Neutrophil (primary cell): ENCODE data around the gene TBC1D10A.

Source experiments
- H3K27ac ChIP-seq: fragments of 200-600 bp; sonication (generic); 2 replicates; pipeline ENCODE4 v1.5.1; 2016; ENCODE audit warnings: mild to moderate bottlenecking, moderate library complexity
- H3K27me3 ChIP-seq: fragments of 200-600 bp; sonication (generic); 2 replicates; pipeline ENCODE4 v1.6.0; 2016; ENCODE audit warnings: mild to moderate bottlenecking
- H3K36me3 ChIP-seq: fragments of 200-600 bp; sonication (generic); 2 replicates; pipeline ENCODE4 v1.5.1; 2017
- H3K4me1 ChIP-seq, 2 experiments: fragments of 200-600 bp in 1 of 2; sonication (generic) in 1 of 2; 1 replicate in 1 of 2; 2 replicates in 1 of 2; pipeline versions ENCODE4 v1.5.1 to v1.6.1; 2013 to 2016; ENCODE audit warnings: low read depth in 1 of 2, low read length in 1 of 2, mild to moderate bottlenecking in 1 of 2, moderate library complexity in 1 of 2; ENCODE audit not compliant: control insufficient read depth in 1 of 2, insufficient read depth in 1 of 2
- H3K4me3 ChIP-seq, 2 experiments: fragments of 200-600 bp in 1 of 2; sonication (generic) in 1 of 2; 1 replicate in 1 of 2; 2 replicates in 1 of 2; pipeline ENCODE4 v1.5.1; 2013 to 2016; ENCODE audit warnings: low read depth in 1 of 2, low read length in 1 of 2, mild to moderate bottlenecking in 1 of 2, moderate library complexity in 1 of 2
- H3K9me3 ChIP-seq: fragments of 200-600 bp; sonication (generic); 2 replicates; pipeline ENCODE4 v1.5.1; 2016
- TF ChIP-seq, protein P1 (sequence below): fragments of 200-600 bp; sonication (generic); IDR thresholded peaks from 2 replicates; pipeline ENCODE4 v1.5.1; 2016; ENCODE audit warnings: antibody characterized with exemption

Gene TBC1D10A

DNA sequence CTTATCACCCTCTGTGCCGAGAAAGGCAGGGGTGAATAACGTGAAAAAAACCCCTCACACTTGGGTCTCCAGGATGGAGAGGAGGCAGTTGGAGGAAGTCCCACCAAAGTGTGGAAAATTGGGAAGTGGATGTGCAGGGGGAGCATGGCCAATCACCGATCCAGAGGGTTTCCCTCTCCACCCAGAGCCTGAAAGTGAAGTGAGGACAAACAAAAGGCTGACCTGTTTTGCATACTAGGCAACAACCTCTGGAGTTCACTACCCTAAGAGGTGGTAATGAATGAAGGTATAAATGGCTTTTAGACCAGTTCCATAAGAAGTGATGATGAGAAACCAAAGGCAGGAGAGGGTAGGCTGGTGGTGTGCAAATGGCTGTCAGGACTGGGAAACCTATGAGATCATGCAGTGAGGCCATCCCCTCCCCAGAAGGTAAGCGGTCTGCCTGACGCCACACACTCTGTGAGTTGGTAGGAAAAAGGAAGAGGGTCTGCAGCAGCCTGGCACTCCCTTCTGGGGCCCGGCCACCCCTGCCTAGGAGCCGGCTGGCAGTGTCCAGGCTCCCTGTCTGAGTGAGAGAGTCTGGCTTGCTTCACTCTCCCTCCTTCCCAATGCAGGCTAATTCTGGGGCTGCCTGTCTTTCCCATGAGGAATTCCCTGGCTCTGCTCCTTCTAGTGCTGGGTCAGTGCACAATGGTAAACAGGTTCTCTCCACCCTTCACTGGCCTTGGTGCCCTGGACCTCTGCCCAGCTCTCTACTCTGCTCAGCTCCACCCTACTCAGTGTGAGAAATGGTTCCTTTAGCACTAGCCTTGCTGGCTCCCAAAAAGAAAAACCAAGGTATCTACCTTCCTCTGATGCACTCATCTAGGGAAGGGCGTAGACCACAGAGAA, 15.6 kb downstream of the TBC1D10A start:
- peak overlapping the region; percentile 89 for H3K27ac ChIP-seq
- no peaks in the 10 kb centered on the region for H3K9me3 ChIP-seq
- no peaks in the 10 kb centered on the region for H3K27me3 ChIP-seq
- peak overlapping the region; percentile 2 to 39 for H3K4me3 ChIP-seq
- TF ChIP-seq, protein P1, sequence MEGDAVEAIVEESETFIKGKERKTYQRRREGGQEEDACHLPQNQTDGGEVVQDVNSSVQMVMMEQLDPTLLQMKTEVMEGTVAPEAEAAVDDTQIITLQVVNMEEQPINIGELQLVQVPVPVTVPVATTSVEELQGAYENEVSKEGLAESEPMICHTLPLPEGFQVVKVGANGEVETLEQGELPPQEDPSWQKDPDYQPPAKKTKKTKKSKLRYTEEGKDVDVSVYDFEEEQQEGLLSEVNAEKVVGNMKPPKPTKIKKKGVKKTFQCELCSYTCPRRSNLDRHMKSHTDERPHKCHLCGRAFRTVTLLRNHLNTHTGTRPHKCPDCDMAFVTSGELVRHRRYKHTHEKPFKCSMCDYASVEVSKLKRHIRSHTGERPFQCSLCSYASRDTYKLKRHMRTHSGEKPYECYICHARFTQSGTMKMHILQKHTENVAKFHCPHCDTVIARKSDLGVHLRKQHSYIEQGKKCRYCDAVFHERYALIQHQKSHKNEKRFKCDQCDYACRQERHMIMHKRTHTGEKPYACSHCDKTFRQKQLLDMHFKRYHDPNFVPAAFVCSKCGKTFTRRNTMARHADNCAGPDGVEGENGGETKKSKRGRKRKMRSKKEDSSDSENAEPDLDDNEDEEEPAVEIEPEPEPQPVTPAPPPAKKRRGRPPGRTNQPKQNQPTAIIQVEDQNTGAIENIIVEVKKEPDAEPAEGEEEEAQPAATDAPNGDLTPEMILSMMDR, result no peak
- no peaks in the 10 kb centered on the region for H3K36me3 ChIP-seq
- H3K4me1 ChIP-seq, result peaks cover 76 to 94% of the 10 kb centered on the region in 2 experiments

DNA sequence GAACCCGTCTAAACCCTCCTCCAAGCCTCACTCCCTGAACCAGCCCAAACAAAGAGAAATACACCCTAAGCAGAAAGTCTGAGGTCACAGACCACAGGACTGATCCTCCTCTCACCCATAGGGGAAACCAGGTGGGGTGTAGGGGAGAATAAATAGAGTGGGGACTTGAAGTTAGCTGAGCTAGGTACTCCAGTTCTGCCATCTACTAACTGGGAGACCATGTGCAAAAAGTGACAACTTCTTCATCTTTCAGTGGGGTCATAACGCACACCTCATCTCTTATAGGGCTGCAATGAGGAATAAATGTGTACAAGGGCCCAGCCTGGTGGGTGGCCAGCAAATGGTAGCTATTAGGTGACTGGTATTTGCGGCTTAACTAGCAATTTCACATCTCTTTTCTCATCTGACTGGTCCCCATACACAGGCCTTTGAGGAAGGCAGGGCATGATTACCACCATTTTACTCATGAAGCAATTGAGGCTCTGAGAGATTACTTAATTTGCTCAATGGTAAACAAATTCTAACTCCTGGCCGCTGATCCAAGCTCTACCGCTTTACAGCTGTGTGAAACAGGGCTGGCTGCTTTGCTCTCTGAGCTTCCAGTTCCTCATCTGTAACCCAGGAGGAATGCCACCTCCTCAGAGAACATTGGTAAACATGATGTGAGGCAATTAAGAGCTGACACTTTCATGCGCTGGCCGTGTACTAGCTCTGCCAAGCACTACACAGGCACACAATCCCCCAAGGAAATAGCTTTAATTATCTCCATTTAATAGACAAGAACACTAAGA, 16.6 kb downstream of the TBC1D10A start:
- H3K9me3 ChIP-seq, result no peaks in the 10 kb centered on the region
- H3K4me3 ChIP-seq, result peak overlapping the region; percentile 9 to 39
- H3K4me1 ChIP-seq, result peaks cover 85 to 95% of the 10 kb centered on the region in 2 experiments
- no peaks in the 10 kb centered on the region for H3K36me3 ChIP-seq
- TF ChIP-seq, protein P1, result no peak
- no peaks in the 10 kb centered on the region for H3K27me3 ChIP-seq
- H3K27ac ChIP-seq, result peak overlapping the region; percentile 89

DNA sequence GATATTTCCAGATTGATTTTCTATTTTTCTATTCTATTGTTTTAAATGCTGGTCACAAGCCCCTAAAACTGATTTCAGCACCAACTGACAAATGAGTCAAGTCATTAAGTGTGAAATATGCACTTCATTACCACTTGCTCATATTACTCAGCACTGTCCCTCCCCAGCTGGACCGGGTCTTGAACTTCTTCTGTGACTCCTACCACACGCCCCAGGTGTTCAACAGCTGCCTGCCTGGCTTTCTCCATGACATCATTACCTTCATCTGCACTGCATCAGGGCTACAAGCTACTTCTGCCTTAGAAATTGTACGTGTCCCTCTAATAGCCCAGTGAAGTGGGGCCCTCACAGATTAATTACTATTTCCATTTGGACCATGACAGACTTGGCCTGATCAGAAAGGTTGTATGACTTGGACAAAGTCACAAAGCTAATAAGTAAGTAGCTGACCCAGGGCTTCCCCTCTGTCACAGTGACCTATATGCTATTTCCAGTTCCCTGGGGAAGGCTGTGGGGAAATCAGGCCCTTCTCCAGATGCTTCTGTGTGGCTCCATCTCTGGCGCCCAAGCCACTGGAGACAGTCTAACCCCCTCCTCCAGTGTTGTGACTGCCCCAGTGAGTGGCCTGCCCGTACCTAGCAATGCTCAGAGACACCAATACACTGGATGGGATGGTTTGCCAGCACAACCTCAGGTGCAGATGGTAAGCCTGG, 18.1 kb downstream of the TBC1D10A start:
- TF ChIP-seq, protein P1, result no peak
- Histone ChIP-seq H3K4me1 (peaks cover 96 to 97% of the 10 kb centered on the region in 2 experiments), H3K27me3 (no peaks in the 10 kb centered on the region), H3K27ac (peak overlapping the region; percentile 89), H3K9me3 (no peaks in the 10 kb centered on the region), H3K36me3 (no peaks in the 10 kb centered on the region), H3K4me3 (no peak overlapping the region)

DNA sequence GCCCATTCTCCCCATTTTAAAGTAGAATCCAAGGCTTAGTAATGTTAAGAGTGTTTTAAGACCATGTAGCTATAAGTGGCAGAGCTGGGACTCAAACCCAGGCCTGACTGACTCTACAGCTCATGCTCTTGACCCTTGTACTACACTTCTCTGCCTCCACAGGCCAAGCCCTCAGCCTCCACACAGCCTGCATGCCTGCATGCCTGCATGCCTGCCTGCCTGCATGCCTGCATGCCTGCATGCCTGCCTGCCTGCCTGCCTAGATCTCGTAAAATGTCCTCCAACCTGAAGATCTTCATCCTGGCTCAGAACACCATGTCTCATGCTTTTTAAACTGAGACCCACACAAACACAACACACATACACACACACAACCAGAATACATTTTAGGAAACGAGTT, 18.6 kb downstream of the TBC1D10A start:
- Histone ChIP-seq H3K27ac (no peak overlapping the region), H3K4me3 (no peak overlapping the region), H3K4me1 (peaks cover 98 to 100% of the 10 kb centered on the region in 2 experiments), H3K9me3 (no peaks in the 10 kb centered on the region), H3K27me3 (no peaks in the 10 kb centered on the region), H3K36me3 (no peaks in the 10 kb centered on the region)
- TF ChIP-seq, protein P1, result no peak

- Histone ChIP-seq H3K4me3 (no peak overlapping the region), H3K27me3 (no peaks in the 10 kb centered on the region), H3K27ac (peak overlapping the region; percentile 89), H3K9me3 (no peaks in the 10 kb centered on the region), H3K4me1 (peaks cover 99 to 100% of the 10 kb centered on the region in 2 experiments), H3K36me3 (no peaks in the 10 kb centered on the region)
- TF ChIP-seq, protein P1, result no peak
Observed at GRCh38 chr22:30307041-30307574, 19.6 kb downstream of the TBC1D10A start.
